HG03442 (cell line): ENCODE data around the gene SLC9A4.

ENCODE experiments used
- ATAC-seq: cut with Tn5 transposase; IDR thresholded peaks from one replicate; pipeline ENCODE4 v1.9.1; 2021; ENCODE audit warnings: mild to moderate bottlenecking, moderate library complexity; ENCODE audit not compliant: unreplicated experiment

The SLC9A4 gene

GRCh38 chr2:102498414-102498813, 25.4 kb downstream of the SLC9A4 start:
- no peak for ATAC-seq

DNA sequence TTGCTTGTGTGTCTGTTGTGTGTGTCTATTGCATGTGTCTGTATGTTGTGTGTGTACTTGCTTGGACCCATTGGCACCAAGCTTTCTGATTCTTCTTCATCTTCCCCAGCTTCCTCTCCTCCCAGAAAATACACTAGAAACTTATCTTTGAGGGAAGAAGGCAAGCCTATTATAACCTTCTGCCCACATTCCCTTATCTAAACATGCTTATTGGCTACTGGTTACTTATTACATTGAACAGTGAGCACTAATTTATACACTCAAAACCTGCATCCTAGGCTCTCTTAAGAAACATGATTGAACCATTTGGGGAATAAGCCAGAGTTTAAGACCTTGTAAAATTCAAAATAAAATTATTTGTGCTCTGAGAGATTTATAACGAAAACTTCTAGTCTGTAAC, 26.5 kb downstream of the SLC9A4 start:
- ATAC-seq: no peak

DNA sequence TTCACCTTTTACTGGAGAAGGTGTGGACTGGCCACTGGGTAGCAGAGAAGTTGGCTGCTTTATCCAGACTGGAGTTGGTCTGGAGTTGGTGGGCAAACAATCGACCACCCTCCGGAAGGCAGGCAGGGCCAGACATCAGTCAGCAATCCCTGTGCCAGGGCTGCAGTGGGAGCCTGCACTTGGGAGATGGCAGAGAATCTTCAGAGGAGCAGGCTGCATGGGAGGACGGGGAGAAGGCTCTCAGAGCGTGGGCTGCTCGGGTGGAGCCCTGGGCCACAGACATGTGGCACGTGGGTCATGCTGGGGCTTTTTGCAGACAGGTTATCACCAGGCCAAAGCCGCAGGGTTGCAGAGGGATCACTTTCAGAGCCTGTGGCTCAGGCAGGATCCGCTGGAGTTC, 29.6 kb downstream of the SLC9A4 start:
- ATAC-seq: no peak

GRCh38 chr2:102504833-102505232, 31.8 kb downstream of the SLC9A4 start:
- ATAC-seq: no peak

GRCh38 chr2:102505290-102505689, 32.3 kb downstream of the SLC9A4 start:
- ATAC-seq: no peak

DNA sequence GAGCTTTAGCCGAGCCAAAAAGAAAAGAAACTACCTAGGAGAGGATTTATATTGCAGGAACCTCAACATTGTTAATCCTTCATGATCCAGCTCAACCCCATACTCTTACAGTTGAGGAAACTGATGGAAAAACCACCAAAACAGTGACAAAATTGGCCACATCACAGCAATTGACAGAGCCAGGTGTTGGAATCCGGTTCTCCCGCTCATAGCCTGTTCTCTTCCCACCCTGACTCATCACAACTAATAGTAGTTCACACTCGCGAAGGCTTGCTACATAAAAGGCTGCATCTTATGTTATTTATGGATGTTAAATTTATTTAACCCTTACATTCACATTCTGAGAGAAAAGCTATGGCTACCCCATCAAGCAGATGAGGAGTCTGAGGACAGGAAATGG, 33.7 kb downstream of the SLC9A4 start:
- ATAC-seq: no peak

GRCh38 chr2:102508863-102509262, 35.8 kb downstream of the SLC9A4 start:
- ATAC-seq: no peak

DNA sequence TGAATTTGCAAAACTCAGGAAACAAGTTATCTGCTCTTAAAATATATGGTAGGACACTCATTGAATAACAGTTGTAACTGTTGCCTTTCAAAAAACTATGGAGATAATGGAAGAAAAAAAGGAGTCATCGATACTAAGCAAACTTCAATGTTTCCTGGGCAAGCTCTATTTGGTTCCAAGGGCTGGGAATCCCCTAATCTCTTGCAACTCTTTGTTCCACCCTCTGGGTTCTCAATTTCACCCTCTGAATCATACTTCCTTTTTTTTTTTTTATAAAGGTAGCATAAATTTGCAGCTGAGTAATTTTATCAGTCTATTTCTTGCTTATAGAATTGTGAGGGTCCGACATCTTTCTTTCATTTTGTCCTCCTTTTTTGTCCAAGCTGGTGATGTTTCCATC, 36.7 kb downstream of the SLC9A4 start:
- ATAC-seq: peak; percentile 54

GRCh38 chr2:102510791-102511575, 38.0 kb downstream of the SLC9A4 start:
- no peak for ATAC-seq

GRCh38 chr2:102512161-102512560, 39.1 kb downstream of the SLC9A4 start:
- no peak for ATAC-seq

- no peak for ATAC-seq
These were observed 40.4 kb downstream of the SLC9A4 start for GRCh38 chr2:102513355-102513939.

DNA sequence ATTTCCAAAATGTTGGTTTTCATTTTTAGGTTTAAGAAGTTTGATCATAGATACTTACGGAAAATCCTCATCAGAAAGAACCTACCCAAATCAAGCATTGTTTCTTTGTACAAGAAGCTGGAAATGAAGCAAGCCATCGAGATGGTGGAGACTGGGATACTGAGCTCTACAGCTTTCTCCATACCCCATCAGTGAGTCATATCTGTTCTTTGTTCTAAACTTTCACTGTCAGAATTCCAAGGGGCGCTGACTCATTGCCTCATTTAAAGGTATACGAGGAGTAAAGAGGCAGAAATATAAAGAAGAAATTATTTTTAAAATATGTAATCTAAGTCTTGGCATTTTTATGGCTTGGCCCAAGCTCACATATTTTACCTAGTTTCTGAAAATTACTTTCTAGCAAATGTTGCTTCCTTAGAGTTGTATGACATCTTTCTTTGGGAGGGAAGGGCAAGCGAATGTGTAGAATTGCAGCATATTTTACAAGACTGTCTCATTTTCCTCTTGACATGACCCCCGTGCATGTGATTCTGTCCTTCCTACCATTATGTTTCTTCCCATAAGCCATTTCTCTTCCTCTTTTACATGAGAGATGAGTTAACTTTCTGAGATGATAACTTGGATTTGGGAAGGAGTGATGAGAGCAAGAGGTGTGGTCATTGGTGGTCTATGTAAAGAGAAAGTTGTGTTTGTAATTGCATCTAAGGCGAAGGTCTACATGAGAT, 41.2 kb downstream of the SLC9A4 start:
- no peak for ATAC-seq

- no peak for ATAC-seq
These were observed 42.8 kb downstream of the SLC9A4 start for GRCh38 chr2:102515851-102516250.

GRCh38 chr2:102518170-102518569, 45.1 kb downstream of the SLC9A4 start:
- no peak for ATAC-seq

DNA sequence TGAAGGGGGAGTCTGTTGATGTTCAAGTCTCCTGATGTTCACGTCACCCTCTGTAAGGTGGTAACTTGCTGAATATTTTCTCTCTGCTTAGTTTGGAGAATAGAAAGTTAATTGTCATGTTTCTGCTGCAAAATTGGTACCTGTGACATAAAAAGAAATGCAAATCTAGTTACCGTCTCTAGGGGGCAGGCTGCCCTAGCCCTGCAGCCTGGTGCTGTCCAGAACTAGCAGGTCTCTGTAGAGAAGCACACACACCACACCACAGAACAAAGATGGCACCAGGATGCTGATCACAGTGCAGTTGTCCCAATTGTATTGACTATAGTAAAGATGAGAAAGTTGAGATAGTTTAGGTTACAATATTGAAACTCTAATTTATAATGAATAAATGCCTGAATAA, 47.0 kb downstream of the SLC9A4 start:
- ATAC-seq: peak; percentile 71

- no peak for ATAC-seq
These were observed 47.8 kb downstream of the SLC9A4 start for GRCh38 chr2:102520801-102521200.

DNA sequence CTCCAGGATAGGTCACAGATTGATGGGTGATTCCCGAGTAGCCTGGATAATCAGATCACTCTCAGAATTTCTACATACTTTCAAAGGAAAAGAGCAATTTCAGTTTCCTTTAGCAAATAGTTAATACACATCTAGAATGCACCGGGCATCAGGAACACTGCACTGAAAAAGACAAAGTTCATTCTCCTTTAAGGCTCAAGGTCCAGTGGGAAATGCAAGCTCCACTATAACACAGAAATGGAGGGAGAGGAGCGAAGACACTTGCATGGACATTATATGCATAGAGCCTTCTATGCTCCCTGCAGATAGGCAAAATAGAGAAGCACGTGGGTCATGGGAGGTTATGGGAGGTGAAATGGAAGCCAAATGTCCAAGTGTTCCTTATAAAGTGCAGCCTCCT, 49.1 kb downstream of the SLC9A4 start:
- ATAC-seq: no peak

- ATAC-seq: no peak
These were observed 49.9 kb downstream of the SLC9A4 start for GRCh38 chr2:102522890-102523289.

DNA sequence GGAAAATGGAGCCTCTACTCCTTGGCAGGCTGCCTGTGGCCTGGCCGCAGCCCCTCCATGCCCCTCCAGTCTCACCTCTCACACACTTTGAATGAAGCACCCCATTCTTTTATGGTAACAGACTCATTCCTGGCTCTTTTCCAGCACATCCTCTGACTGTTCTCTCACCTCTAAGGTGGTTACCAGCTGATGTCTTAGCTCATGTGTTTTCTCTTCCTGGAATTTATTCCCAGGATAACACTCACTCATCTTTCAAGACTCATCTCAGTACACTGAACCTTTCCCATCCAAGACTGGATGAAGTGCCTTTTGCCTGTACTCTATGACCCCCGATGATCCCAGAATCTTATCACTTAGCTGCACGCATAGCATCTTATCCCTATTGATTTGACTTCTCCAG, 50.6 kb downstream of the SLC9A4 start:
- no peak for ATAC-seq

DNA sequence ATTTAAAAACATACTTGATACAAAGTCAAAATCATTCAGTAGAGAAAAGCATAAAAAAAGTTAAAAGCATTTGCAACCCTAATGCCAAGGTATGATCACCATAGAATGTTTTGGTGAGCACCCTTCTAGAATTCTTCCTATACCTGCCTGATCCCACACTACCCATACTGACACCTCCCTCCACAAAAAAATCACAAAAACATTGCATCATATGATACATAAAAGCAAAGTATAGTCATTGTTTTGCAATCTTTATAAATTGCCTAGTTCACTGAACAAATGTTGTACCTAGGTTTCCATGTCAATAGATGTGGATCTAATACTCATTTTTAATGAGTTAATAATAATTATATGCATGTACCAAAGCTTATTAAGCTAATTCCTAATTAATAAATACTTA, 54.1 kb downstream of the SLC9A4 start:
- no peak for ATAC-seq

- ATAC-seq: no peak
These were observed 65.5 kb downstream of the SLC9A4 start for GRCh38 chr2:102538491-102538890.

GRCh38 chr2:102540882-102541281, 67.9 kb downstream of the SLC9A4 start:
- ATAC-seq: no peak
